ENCODE results near the gene KLHDC9. TPM values are rescaled to one million over a fixed set of nuclear protein-coding genes. Genes with fewer than 3 reads are reported as not detected.

Gene KLHDC9
- total and polyA plus RNA-seq, 9 of the 15 experiments (the other 6 are each of a cell fraction or from before 2014, with no cell fraction given): not detected

- peak; percentile 75 for FAIRE-seq
- H2AFZ ChIP-seq (ENCODE audit: low read depth, low read length): peak overlapping the region; percentile 86
- TF ChIP-seq MAZ (CRISPR knock-in tag; conservative IDR thresholded peaks at IDR 0.05 in 1 of 2, IDR thresholded peaks at IDR 0.05 in 1 of 2) (0 out of 4 replicates have a peak, but pooled peaks of 1 of the 2 experiments have one; percentile 14), E2F6 (IDR thresholded peaks at IDR 0.05; ENCODE audit: borderline replicate concordance in 1 of 2, extremely low read depth in 1 of 2, insufficient read depth in 1 of 2, insufficient read length in 1 of 2, low read depth in 1 of 2, low read length in 1 of 2, poor library complexity in 1 of 2, severe bottlenecking in 1 of 2) (no peak), CXXC5 (CRISPR knock-in tag; IDR thresholded peaks at IDR 0.05) (no peak), COPS2 (conservative IDR thresholded peaks at IDR 0.05) (no peak), PBX2 (CRISPR knock-in tag; IDR thresholded peaks at IDR 0.05; ENCODE audit: low read depth) (no peak), PBX2 (tag; conservative IDR thresholded peaks at IDR 0.05; ENCODE audit: low read depth) (peak; percentile 73), MEIS2 (IDR thresholded peaks at IDR 0.05; ENCODE audit: partially characterized antibody) (peak; percentile 70), ZNF583 (CRISPR knock-in tag; IDR thresholded peaks at IDR 0.05) (no peak), NRF1 (conservative IDR thresholded peaks at IDR 0.05 in 1 of 2, IDR thresholded peaks at IDR 0.05 in 1 of 2) (peak in 1 of 2 experiments; percentile 15; a peak in 1 of 4 replicates), EGR1 (conservative IDR thresholded peaks at IDR 0.05) (no peak), PRPF4 (IDR thresholded peaks at IDR 0.05; ENCODE audit: insufficient read depth, low read depth, low read length, poor library complexity, severe bottlenecking) (no peak)
These were observed 29.6 kb upstream of the KLHDC9 start for GRCh38 chr1:161068306-161069234.

More at GRCh38 chr1:161068306-161069234, 29.6 kb upstream of the KLHDC9 start:
- POLR2A ChIA-PET: interaction anchor here (0.6 to 3.3 kb wide), 6 partner anchors 18 to 49 kb away, joined by 3 to 19 read pairs (median 3); partner anchors contain the start of gene USF1
- intact Hi-C loops (cut with micrococcal nuclease): no loop called here
- BruUV-seq (replicated peaks): no TSS peak
- Histone ChIP-seq H3K36me3 (ENCODE audit: control insufficient read depth, insufficient read depth, low read length) (no peaks in the 10 kb centered on the region), H3K9me1 (ENCODE audit: control insufficient read depth, insufficient read depth, low read length) (no peaks in the 10 kb centered on the region), H3K4me2 (ENCODE audit: insufficient read depth, low read length) (peak overlapping the region; percentile 26; the same call in 1 of the 2 replicates), H3K9me3 (replicated peaks; ENCODE audit: control insufficient read depth, insufficient read depth, low read depth, low read length) (no peaks in the 10 kb centered on the region), H3K4me1 (replicated peaks in 1 of 2; ENCODE audit: control insufficient read depth in 2 of 2, insufficient read depth in 2 of 2, low read length in 2 of 2) (peaks cover 15 to 21% of the 10 kb centered on the region in 2 experiments), H3K27me3 (ENCODE audit: control insufficient read depth in 2 of 2, insufficient read depth in 2 of 2, low read length in 2 of 2) (no peaks in the 10 kb centered on the region; a peak in 1 of 5 replicates), H3K79me2 (ENCODE audit: control insufficient read depth, insufficient read depth, low read length) (no peaks in the 10 kb centered on the region), H4K20me1 (replicated peaks; ENCODE audit: control insufficient read depth, insufficient read depth, low read length) (no peaks in the 10 kb centered on the region), H3K27ac (ENCODE audit: extremely low read depth, low read depth, low read length) (no peak overlapping the region), H3K4me3 (no peak overlapping the region), H3K9ac (ENCODE audit: insufficient read depth in 1 of 2, low read depth in 2 of 2, low read length in 2 of 2) (peak overlapping the region in 1 of 2 experiments; percentile 62; a peak in 1 of 4 replicates)
- in situ Hi-C loops (cut with MboI): no loop called here
- ATAC-seq (peak; percentile 84), DNase-seq (ENCODE audit: extremely low read depth in 1 of 4, low spot score in 3 of 4) (peak in 2 of 4 experiments; percentile 59 to 62)
- 47% methylated on average over 10 of the region's 10 CpGs for WGBS (ENCODE audit: insufficient coverage, low coverage, missing lambda C conversion rate)
- CTCF ChIA-PET (ENCODE audit: low intra/inter-chr PET ratio): no interaction called here

All from K562 (cell line).